K562 (cell line): ENCODE data around the gene PPP1R15A. TPM values are rescaled to one million over a fixed set of nuclear protein-coding genes. Genes with fewer than 3 reads are reported as not detected.

Experiments
- CEBPG ChIP-seq, 3 experiments: fragments of 200-800 bp in 1 of 3; sonication (Bioruptor generic) in 1 of 3; sonication (generic) in 1 of 3; formaldehyde crosslinking in 1 of 3; IDR thresholded peaks in 2 of 3; conservative IDR thresholded peaks in 1 of 3; 2 replicates each; pipeline versions ENCODE4 v1.6.1 to v1.8.0; 2016 to 2022; ENCODE audit warnings: missing compliant biosample characterization in 2 of 3, missing genetic modification characterization in 2 of 3, mild to moderate bottlenecking in 1 of 3, missing genetic modification reagents in 1 of 3
- CHD4 ChIP-seq: fragments of 200-600 bp; sonication (generic); IDR thresholded peaks from 3 replicates; pipeline ENCODE4 v1.6.1; 2012; ENCODE audit warnings: low read depth, mild to moderate bottlenecking, mixed read lengths, low read length, inconsistent platforms; ENCODE audit not compliant: insufficient read depth, insufficient replicate concordance, poor library complexity, severe bottlenecking
- HBP1 ChIP-seq: fragments of 450-650 bp; formaldehyde crosslinking; IDR thresholded peaks from 2 replicates; pipeline ENCODE4 v1.4.0; 2022; ENCODE audit warnings: missing genetic modification characterization
- HINFP ChIP-seq: fragments of 450-650 bp; conservative IDR thresholded peaks from 2 replicates; pipeline ENCODE4 v1.6.1; 2016; ENCODE audit warnings: missing genetic modification characterization, low read depth, mild to moderate bottlenecking, control low read depth, missing compliant biosample characterization
- MEF2A ChIP-seq: IDR thresholded peaks from 2 replicates; pipeline ENCODE4 v1.6.1; 2011; ENCODE audit warnings: low read depth, mild to moderate bottlenecking, low read length, moderate library complexity; ENCODE audit not compliant: control insufficient read depth
- REST ChIP-seq, 2 experiments: fragments of 450-650 bp; formaldehyde crosslinking in 1 of 2; IDR thresholded peaks; 2 replicates each; pipeline versions ENCODE4 v1.4.0 to v1.6.1; 2014 to 2020; ENCODE audit warnings: mild to moderate bottlenecking in 2 of 2, borderline replicate concordance in 1 of 2, low read depth in 1 of 2
- SLC30A9 ChIP-seq: fragments of 250-450 bp; sonication (Bioruptor Pico); IDR thresholded peaks from 2 replicates; pipeline ENCODE4 v1.8.0; 2022; ENCODE audit warnings: mild to moderate bottlenecking, moderate library complexity
- VEZF1 ChIP-seq: fragments of 200-800 bp; sonication (Bioruptor generic); IDR thresholded peaks from 2 replicates; pipeline ENCODE4 v1.6.1; 2017; ENCODE audit warnings: missing genetic modification characterization, missing compliant biosample characterization
- ZNF143 ChIP-seq: sonication (generic); formaldehyde crosslinking; IDR thresholded peaks from 2 replicates; pipeline ENCODE4 v1.9.0; 2022; ENCODE audit warnings: mild to moderate bottlenecking, missing genetic modification reagents
- polyA plus RNA-seq, 8 experiments: library from polyadenylated mRNA; depleted of rRNA in 4 of 8; stranded (reverse) in 5 of 8; unstranded in 3 of 8; fragments of >200 nt; fragmentation: Nextera tagmentation in 2 of 8; fragmentation: Illumina TruSeq in 1 of 8; extraction: Ambion mirVana in 2 of 8; extraction: Trizol in 1 of 8; gene quantifications; 2 replicates each; pipeline versions ENCODE4 v1.2.1 to v1.2.3, GENCODE V29; 2011 to 2014; ENCODE audit warnings: inconsistent platforms in 1 of 8, missing spikeins in 1 of 8
- total RNA-seq, 7 experiments: library from RNA; depleted of rRNA in 6 of 7; stranded (reverse); fragments of >200 nt in 6 of 7; fragmentation: Illumina TruSeq in 2 of 7; extraction: Trizol in 2 of 7; gene quantifications; 2 replicates each; pipeline versions ENCODE4 v1.2.1 to v1.2.3, GENCODE V29; 2011 to 2021; ENCODE audit warnings: low replicate concordance in 1 of 7

Gene PPP1R15A
- total and polyA plus RNA-seq, 9 of the 15 experiments (the other 6 are each of a cell fraction or from before 2014, with no cell fraction given) = 0.42 to 73.7 (median 44.0) TPM

- TF ChIP-seq REST (IDR thresholded peaks at IDR 0.05; ENCODE audit: borderline replicate concordance) = peak; percentile 14; the same call in 1 of the 2 replicates
- no peak for TF ChIP-seq REST (CRISPR knock-in tag; IDR thresholded peaks at IDR 0.05; ENCODE audit: low read depth)
- TF ChIP-seq CHD4 = no peak
- TF ChIP-seq SLC30A9 (CRISPR knock-in tag) = no peak
- TF ChIP-seq HBP1 = no peak
- TF ChIP-seq MEF2A = no peak
- TF ChIP-seq HINFP (tag) = peak; percentile 98
- TF ChIP-seq CEBPG (CRISPR knock-in tag; IDR thresholded peaks at IDR 0.05) = peak; percentile 52; the same call in 1 of the 2 replicates
- peak; percentile 37 to 61; a peak in 3 of 4 replicates for TF ChIP-seq CEBPG (tag; conservative IDR thresholded peaks at IDR 0.05 in 1 of 2, IDR thresholded peaks at IDR 0.05 in 1 of 2)
- TF ChIP-seq VEZF1 = peak; percentile 66
- TF ChIP-seq ZNF143 (CRISPR knock-in tag) = peak; percentile 87
Measured at GRCh38 chr19:48899781-48900476, 27.7 kb downstream of the PPP1R15A start, which contains the start of gene NUCB1 (continued).
